GM18951 (cell line): ENCODE measurements around the gene BCKDK.

Experiments used
- POLR2A ChIP-seq: IDR thresholded peaks from 4 replicates; pipeline ENCODE4 v1.6.1; 2011; ENCODE audit warnings: mild to moderate bottlenecking; ENCODE audit not compliant: insufficient read length, insufficient read depth; ENCODE audit errors: extremely low read depth
- in situ Hi-C: fragments of 300-500 bp; cut with MboI; formaldehyde crosslinking; loops from one replicate; pipeline ENCODE4 v1.12.0; 2022; ENCODE audit warnings: low sequenced_read_pairs, mixed read lengths, inconsistent platforms; ENCODE audit not compliant: unreplicated experiment

Gene BCKDK

DNA sequence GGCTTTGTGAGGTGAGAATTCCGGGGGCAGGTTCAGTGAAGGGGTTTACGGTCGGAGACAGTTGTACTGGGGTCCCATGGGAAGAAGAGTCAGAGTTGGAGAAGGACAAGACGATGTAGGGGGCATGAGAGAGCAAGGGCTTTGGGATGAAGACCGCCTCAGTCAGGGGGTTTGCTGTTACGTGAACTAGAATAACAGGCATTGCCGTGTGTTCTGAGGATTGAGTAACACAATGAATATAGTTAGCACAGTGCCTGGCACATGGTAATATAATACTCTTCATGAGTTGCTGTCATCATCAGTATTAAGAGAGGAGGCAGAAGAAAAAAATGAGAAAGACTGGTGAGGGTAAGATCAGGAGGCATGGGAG is 33.4 kb upstream of the BCKDK start:
- TF ChIP-seq POLR2A, result no peak
- in situ Hi-C loops, result no loop called here

DNA sequence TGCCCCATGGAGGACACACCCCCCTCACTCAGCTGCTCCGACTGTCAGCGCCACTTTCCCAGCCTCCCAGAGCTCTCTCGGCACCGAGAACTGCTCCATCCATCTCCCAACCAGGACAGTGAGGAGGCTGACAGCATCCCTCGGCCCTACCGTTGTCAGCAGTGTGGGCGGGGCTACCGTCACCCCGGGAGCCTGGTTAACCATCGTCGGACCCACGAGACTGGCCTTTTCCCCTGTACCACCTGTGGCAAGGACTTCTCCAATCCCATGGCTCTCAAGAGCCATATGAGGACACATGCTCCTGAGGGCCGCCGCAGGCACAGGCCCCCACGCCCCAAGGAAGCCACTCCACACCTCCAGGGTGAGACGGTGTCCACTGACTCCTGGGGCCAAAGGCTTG is 31.9 kb upstream of the BCKDK start:
- no peak for TF ChIP-seq POLR2A
- in situ Hi-C loops, result no loop called here

DNA sequence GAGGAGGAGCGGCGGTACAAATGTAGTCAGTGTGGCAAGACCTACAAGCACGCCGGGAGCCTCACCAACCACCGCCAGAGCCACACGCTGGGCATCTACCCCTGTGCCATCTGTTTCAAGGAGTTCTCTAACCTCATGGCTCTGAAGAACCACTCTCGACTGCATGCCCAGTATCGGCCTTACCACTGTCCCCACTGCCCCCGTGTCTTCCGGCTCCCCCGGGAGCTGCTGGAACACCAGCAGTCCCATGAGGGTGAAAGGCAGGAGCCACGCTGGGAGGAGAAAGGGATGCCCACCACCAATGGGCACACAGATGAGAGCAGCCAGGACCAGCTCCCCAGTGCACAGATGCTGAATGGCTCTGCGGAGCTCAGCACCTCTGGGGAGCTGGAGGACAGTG is 31.2 kb upstream of the BCKDK start:
- no peak for TF ChIP-seq POLR2A
- in situ Hi-C loops, result no loop called here

DNA sequence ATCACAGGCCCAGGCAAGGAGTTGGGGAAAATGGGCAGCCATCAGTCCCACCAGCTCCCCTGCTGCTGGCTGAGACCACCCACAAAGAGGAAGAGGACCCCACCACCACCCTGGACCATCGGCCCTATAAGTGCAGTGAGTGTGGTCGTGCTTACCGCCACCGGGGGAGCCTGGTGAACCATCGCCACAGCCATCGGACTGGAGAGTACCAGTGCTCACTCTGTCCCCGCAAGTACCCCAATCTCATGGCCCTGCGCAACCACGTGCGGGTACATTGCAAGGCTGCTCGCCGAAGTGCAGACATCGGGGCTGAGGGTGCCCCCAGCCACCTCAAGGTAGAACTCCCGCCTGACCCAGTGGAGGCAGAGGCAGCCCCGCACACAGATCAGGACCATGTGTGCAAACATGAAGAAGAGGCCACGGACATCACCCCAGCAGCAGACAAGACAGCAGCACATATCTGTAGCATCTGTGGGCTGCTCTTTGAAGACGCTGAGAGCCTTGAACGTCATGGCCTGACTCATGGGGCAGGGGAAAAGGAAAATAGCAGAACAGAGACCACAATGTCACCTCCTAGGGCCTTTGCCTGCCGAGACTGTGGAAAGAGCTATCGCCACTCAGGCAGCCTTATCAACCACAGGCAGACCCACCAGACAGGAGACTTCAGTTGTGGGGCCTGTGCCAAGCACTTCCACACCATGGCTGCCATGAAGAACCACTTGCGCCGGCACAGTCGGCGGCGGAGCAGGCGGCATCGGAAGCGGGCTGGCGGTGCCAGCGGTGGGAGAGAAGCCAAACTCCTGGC is 30.4 kb upstream of the BCKDK start:
- TF ChIP-seq POLR2A, result no peak
- in situ Hi-C loops, result no loop called here

DNA sequence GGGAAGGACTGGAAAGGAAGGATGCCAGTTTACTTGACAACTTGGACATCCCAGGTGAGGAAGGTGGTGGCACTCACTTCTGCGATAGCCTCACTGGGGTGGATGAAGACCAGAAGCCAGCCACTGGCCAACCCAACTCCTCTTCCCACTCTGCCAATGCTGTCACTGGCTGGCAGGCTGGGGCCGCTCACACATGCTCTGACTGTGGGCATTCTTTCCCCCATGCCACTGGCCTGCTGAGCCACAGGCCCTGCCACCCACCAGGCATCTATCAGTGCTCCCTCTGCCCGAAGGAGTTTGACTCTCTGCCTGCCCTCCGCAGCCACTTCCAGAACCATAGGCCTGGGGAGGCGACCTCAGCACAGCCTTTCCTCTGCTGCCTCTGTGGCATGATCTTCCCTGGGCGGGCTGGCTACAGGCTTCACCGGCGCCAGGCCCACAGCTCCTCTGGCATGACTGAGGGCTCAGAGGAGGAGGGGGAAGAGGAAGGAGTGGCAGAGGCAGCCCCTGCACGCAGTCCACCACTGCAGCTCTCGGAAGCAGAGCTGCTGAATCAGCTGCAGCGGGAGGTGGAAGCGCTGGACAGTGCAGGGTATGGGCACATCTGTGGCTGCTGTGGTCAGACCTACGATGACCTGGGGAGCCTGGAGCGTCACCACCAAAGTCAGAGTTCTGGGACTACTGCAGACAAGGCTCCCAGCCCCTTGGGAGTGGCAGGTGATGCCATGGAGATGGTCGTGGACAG is 29.4 kb upstream of the BCKDK start:
- no peak for TF ChIP-seq POLR2A
- in situ Hi-C loops, result no loop called here

DNA sequence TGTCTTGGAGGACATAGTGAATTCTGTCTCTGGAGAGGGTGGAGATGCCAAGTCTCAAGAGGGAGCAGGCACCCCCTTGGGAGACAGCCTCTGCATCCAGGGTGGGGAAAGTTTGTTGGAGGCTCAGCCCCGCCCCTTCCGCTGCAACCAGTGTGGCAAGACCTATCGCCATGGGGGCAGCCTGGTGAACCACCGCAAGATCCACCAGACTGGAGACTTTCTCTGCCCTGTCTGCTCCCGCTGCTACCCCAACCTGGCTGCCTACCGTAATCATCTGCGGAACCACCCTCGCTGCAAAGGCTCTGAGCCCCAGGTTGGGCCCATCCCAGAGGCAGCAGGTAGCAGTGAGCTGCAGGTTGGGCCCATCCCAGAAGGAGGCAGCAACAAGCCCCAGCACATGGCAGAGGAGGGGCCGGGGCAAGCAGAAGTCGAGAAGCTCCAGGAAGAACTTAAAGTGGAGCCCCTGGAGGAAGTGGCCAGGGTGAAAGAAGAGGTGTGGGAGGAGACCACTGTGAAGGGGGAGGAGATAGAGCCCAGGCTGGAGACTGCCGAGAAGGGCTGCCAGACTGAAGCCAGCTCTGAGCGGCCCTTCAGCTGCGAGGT is 28.7 kb upstream of the BCKDK start:
- TF ChIP-seq POLR2A, result no peak
- in situ Hi-C loops, result no loop called here

DNA sequence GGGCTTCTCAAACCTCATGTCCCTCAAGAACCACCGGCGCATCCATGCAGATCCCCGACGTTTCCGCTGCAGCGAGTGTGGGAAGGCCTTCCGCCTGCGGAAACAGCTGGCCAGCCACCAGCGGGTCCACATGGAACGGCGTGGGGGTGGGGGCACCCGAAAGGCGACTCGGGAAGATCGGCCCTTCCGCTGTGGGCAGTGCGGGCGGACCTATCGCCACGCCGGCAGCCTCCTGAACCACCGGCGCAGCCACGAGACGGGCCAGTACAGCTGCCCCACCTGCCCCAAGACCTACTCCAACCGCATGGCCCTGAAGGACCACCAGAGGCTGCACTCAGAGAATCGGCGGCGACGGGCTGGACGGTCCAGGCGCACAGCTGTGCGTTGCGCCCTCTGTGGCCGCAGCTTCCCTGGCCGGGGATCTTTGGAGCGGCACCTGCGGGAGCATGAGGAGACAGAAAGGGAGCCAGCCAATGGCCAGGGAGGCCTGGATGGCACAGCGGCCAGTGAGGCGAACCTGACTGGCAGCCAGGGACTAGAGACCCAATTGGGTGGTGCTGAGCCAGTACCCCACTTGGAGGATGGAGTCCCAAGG is 28.1 kb upstream of the BCKDK start:
- in situ Hi-C loops, result no loop called here
- TF ChIP-seq POLR2A, result no peak

DNA sequence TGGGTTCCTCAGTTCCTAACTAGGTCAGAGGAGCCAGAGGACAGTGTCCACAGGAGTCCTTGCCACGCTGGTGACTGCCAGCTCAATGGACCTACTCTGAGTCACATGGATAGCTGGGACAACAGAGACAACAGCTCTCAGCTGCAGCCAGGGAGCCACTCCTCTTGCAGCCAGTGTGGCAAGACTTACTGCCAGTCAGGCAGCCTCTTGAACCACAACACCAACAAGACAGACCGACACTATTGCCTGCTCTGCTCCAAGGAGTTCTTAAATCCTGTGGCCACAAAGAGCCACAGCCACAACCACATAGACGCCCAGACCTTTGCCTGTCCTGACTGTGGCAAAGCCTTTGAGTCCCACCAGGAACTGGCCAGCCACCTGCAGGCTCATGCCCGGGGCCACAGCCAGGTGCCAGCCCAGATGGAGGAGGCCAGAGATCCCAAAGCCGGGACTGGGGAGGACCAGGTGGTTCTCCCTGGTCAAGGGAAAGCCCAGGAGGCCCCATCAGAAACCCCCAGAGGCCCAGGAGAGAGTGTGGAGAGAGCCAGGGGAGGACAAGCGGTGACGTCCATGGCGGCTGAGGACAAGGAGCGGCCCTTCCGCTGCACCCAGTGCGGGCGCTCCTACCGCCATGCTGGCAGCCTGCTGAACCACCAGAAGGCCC is 27.3 kb upstream of the BCKDK start:
- in situ Hi-C loops, result no loop called here
- TF ChIP-seq POLR2A, result no peak

DNA sequence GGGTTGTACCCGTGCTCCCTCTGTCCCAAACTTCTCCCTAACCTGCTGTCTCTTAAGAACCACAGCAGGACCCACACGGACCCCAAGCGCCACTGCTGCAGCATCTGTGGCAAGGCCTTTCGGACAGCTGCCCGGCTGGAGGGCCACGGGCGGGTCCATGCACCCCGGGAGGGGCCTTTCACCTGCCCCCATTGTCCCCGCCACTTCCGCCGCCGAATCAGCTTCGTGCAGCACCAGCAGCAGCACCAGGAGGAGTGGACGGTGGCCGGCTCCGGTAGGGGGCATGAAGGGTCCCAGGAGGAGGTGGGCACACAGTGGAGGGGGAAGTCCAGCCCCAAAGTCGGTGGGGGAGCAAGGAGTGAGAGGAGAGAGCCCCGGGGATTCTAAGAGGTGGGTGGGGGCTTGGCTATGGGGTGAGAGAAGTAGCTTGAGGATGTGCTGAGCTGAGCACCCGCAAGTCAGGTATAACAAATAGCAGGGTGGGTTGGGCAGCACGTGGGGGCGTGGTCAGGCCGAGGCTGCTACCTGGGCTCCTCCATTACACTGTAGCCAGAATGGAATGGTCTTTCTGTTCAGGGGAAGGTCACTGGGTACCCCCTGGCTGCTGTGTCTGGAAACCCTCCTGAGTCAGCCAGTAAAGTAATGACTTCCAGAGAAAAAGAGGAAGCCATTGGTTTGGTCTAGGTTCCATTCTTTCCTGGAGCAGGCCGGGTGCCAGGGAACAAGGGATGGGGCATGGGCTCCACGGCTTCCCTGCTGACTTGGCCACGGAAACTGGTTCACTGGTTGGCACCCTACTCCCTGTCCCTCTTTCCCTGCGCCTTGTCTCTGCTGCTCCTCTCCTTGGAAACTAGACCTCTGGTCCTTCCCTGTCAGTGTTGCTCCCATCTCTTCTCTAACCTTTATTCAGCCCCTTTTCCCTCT is 26.5 kb upstream of the BCKDK start:
- in situ Hi-C loops, result no loop called here
- TF ChIP-seq POLR2A, result no peak

DNA sequence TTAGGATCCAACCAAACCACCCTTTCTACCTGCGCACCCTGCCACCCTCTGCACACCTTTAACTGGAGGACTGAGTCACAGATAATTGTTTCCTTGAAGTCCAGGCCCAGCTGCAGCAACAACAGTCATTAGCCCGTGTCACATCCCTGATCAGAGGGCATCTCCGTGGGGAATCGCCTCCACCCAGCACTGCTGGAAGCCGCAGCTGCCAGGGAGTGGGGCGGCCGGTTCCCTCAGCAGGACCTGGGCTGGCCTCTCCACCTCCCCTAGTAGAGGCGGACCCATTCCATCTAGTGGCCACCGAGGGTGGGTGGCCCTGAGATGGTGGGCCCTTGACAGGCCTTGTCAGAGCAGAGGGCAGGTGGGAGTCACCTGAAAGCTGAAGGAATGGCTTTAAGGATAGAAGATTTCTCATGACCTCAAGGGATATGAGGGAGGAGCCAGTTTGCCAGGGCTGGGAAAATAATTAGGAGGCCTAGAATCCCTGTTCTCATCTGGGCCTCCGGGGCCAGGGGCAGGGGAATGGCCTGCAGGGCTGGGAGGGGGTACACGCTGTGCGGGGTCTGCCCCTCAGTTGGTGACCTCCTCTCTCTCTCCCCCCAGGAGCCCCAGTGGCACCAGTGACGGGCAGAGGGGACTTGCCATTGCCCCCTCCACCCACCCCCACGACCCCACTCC is 25.7 kb upstream of the BCKDK start:
- TF ChIP-seq POLR2A, result no peak
- in situ Hi-C loops, result no loop called here

DNA sequence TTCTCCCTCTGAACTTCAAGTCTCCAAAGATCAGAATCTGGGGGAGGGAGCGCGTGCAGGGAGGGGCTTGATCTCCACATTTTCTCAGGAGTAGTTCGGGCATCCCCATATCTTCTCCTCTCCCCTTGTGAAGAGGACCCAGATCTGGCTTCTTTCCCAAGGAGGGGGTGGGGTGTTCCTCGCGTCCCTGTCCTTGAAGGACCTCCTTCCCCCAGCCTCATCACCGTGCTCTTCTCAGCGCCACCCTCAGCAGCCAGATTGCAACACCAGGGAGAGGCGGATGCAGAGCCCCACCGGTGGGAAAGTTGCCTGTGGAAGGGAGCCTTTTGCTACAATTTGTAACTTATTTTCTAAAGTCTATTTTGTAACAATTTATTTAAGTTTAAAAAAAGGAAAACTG is 25.1 kb upstream of the BCKDK start:
- TF ChIP-seq POLR2A, result no peak
- in situ Hi-C loops, result no loop called here

DNA sequence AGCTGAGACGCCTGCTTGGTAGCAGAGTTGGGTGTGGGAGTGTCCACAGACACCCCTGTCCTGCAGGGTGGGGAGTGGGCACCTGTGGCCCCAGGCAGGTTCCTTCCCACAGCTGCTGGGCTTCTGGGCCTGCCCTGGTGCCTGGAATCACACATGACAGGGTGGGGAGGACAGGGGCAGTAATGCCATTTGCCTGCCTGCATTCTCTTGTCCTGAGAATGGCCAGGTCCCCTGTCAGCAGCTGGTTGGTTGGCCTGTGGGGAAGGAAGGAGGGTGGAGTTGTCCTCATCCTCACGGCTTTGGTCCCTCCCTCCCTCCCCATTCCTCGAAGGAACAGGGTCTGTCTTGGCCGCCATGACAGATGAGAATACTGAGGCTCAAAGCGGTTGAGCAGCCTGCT is 24.6 kb upstream of the BCKDK start:
- TF ChIP-seq POLR2A, result no peak
- in situ Hi-C loops, result no loop called here
